Panc1 (cell line): ENCODE measurements around the gene SPATA3.

Experiments
- REST ChIP-seq, 2 experiments: IDR thresholded peaks; 2 replicates each; pipeline ENCODE4 v1.6.1; 2011 to 2012; ENCODE audit warnings: low read depth in 2 of 2, control low read depth in 1 of 2, low read length in 1 of 2, mild to moderate bottlenecking in 1 of 2, moderate library complexity in 1 of 2; ENCODE audit not compliant: insufficient read depth in 1 of 2
- TF ChIP-seq, protein P1 (sequence below): fragments of 450-650 bp; IDR thresholded peaks from 2 replicates; pipeline ENCODE4 v1.5.1; 2017; ENCODE audit warnings: mild to moderate bottlenecking

GRCh38 chr2:231012463-231012862, 16.5 kb downstream of the SPATA3 start:
- TF ChIP-seq, protein P1, sequence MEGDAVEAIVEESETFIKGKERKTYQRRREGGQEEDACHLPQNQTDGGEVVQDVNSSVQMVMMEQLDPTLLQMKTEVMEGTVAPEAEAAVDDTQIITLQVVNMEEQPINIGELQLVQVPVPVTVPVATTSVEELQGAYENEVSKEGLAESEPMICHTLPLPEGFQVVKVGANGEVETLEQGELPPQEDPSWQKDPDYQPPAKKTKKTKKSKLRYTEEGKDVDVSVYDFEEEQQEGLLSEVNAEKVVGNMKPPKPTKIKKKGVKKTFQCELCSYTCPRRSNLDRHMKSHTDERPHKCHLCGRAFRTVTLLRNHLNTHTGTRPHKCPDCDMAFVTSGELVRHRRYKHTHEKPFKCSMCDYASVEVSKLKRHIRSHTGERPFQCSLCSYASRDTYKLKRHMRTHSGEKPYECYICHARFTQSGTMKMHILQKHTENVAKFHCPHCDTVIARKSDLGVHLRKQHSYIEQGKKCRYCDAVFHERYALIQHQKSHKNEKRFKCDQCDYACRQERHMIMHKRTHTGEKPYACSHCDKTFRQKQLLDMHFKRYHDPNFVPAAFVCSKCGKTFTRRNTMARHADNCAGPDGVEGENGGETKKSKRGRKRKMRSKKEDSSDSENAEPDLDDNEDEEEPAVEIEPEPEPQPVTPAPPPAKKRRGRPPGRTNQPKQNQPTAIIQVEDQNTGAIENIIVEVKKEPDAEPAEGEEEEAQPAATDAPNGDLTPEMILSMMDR: no peak
- TF ChIP-seq REST (IDR thresholded peaks at IDR 0.05; ENCODE audit: insufficient read depth in 1 of 2, low read depth in 2 of 2, low read length in 1 of 2): no peak
